Measurements from ENCODE around the gene PDZD7. TPM values are rescaled to one million over a fixed set of nuclear protein-coding genes. Genes with fewer than 3 reads are reported as not detected.

PDZD7 gene
- total RNA-seq, 1 experiment from 2014 or later = 1.8 TPM

- H3K4me1 ChIP-seq (ENCODE audit: control insufficient read depth, insufficient read depth, low read length) = peaks cover 12% of the 10 kb centered on the region
- ATAC-seq (no peak), DNase-seq (ENCODE audit: low read depth, low spot score) (no peak)
- CTCF ChIA-PET = no interaction called here
- BruUV-seq (replicated peaks) = no TSS peak
- H3K9me3 ChIP-seq (ENCODE audit: control insufficient read depth, insufficient read depth, low read depth, low read length) = no peaks in the 10 kb centered on the region
- intact Hi-C loops (cut with micrococcal nuclease; ENCODE audit: unreplicated experiment) = no loop called here
- TF ChIP-seq SIN3A (IDR thresholded peaks at IDR 0.05; ENCODE audit: borderline replicate concordance, insufficient read depth, low read depth, low read length) (no peak), TCF7L2 (IDR thresholded peaks at IDR 0.05; ENCODE audit: low read depth, low read length) (no peak)
- in situ Hi-C loops (cut with HindIII; ENCODE audit: low pct_unique_long_range_greater_than_20kb, low sequenced_read_pairs) = no loop called here
- POLR2A ChIA-PET = no interaction called here
- H3K27ac ChIP-seq (ENCODE audit: low read length) = no peak overlapping the region
- H3K27me3 ChIP-seq (ENCODE audit: control insufficient read depth, insufficient read depth, low read length) = no peaks in the 10 kb centered on the region
- H3K36me3 ChIP-seq (ENCODE audit: control insufficient read depth, insufficient read depth, low read length) = peaks cover 6% of the 10 kb centered on the region; the same call in 1 of the 2 replicates
- H3K4me3 ChIP-seq (ENCODE audit: low read depth in 2 of 2, low read length in 2 of 2) = no peak overlapping the region
These were observed 47.8 kb downstream of the PDZD7 start for GRCh38 chr10:100982916-100983830.

DNA sequence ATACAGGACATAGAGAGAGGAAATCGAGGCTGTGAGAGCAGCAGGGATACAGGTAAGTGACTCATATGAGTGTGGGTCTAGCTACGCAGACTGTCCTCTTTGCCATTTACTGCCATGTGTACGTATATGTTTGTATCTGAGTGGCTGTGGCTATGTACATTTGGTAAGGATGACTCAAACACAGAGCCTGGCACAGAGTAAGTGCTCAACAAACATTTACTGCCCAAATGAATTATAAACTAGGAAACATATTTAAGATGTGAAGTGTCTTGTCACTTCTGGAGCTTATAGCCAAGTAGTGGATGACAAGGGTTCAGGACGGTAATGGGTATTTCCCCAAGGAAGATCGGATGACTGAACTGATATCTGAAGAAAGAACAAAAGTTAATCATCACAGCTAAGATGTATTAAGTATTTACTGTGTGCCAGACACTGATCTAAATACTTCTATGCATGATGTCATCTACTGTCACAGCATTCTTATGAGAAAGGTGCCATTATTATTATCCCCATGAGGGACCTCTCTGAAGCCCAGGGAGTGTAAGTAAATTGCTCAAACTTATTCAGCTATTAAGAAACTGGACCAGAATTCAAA, 49.7 kb downstream of the PDZD7 start:
- ATAC-seq = no peak
- peaks cover 6% of the 10 kb centered on the region for H3K4me1 ChIP-seq (ENCODE audit: control insufficient read depth, insufficient read depth, low read length)
- intact Hi-C loops (cut with micrococcal nuclease; ENCODE audit: unreplicated experiment) (no loop called here), in situ Hi-C loops (cut with HindIII; ENCODE audit: low pct_unique_long_range_greater_than_20kb, low sequenced_read_pairs) (no loop called here)
- ChIA-PET POLR2A (interaction anchor here (0.7 kb wide), 1 partner anchor 16 kb away, joined by 3 read pairs; no protein-coding TSS in a partner anchor), CTCF (no interaction called here)
- TF ChIP-seq CTCF (IDR thresholded peaks at IDR 0.05) = no peak
- TF ChIP-seq TCF7L2 (IDR thresholded peaks at IDR 0.05; ENCODE audit: low read depth, low read length) = no peak
- TF ChIP-seq POLR2AphosphoS5 (IDR thresholded peaks at IDR 0.05; ENCODE audit: low read depth, low read length) = no peak
- TF ChIP-seq REST (IDR thresholded peaks at IDR 0.05; ENCODE audit: insufficient read depth in 1 of 2, low read depth in 2 of 2, low read length in 1 of 2) = no peak
- no peak for TF ChIP-seq SIN3A (IDR thresholded peaks at IDR 0.05; ENCODE audit: borderline replicate concordance, insufficient read depth, low read depth, low read length)
- no peaks in the 10 kb centered on the region for H3K27me3 ChIP-seq (ENCODE audit: control insufficient read depth, insufficient read depth, low read length)
- H3K36me3 ChIP-seq (ENCODE audit: control insufficient read depth, insufficient read depth, low read length) = no peaks in the 10 kb centered on the region
- H3K4me3 ChIP-seq (ENCODE audit: low read depth in 2 of 2, low read length in 2 of 2) = no peak overlapping the region
- H3K27ac ChIP-seq (ENCODE audit: low read length) = no peak overlapping the region
- no TSS peak for BruUV-seq (replicated peaks)
- no peak for DNase-seq (ENCODE audit: low read depth, low spot score)
- H3K9me3 ChIP-seq (ENCODE audit: control insufficient read depth, insufficient read depth, low read depth, low read length) = no peaks in the 10 kb centered on the region
